HT-29 (cell line): ENCODE results near the gene PACRG. TPM values are rescaled to one million over a fixed set of nuclear protein-coding genes. Genes with fewer than 3 reads are reported as not detected.

Source experiments
- DNase-seq: peaks from one replicate; pipeline ENCODE4 v3.0.0-alpha.2; 2015; ENCODE audit warnings: low spot score
- total RNA-seq: library from RNA; depleted of rRNA; stranded (reverse); fragments of >200 nt; shearing (Covaris generic); gene quantifications from 2 replicates; pipeline ENCODE4 v1.2.3, GENCODE V29; 2014

Gene PACRG
- total RNA-seq, 1 experiment from 2014 or later, result 0.81 TPM

DNA sequence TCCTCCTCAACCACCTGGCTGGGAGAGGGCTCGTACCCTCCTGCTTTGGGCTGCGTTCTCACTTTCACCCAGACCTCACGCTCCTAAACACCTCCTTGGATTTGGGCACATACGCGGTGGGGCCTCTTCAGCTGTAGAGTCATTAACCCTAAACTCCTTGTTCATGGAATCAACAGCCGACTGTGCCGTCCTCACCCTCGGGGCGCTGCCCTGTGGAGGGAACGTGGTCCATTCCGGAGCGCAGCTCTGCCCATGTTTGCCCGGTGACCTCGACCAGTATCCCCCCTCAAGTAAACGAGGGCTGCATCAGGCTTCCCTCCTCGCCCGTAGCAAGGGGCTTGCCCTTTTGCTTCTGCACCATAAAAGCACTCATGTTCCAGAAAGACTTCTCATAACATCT lies 512.8 kb downstream of the PACRG start:
- DNase-seq, result no peak

GRCh38 chr6:163241683-163242082 lies 513.9 kb downstream of the PACRG start:
- no peak for DNase-seq

- DNase-seq, result no peak
Measured at GRCh38 chr6:163243083-163243482, 515.3 kb downstream of the PACRG start.

DNA sequence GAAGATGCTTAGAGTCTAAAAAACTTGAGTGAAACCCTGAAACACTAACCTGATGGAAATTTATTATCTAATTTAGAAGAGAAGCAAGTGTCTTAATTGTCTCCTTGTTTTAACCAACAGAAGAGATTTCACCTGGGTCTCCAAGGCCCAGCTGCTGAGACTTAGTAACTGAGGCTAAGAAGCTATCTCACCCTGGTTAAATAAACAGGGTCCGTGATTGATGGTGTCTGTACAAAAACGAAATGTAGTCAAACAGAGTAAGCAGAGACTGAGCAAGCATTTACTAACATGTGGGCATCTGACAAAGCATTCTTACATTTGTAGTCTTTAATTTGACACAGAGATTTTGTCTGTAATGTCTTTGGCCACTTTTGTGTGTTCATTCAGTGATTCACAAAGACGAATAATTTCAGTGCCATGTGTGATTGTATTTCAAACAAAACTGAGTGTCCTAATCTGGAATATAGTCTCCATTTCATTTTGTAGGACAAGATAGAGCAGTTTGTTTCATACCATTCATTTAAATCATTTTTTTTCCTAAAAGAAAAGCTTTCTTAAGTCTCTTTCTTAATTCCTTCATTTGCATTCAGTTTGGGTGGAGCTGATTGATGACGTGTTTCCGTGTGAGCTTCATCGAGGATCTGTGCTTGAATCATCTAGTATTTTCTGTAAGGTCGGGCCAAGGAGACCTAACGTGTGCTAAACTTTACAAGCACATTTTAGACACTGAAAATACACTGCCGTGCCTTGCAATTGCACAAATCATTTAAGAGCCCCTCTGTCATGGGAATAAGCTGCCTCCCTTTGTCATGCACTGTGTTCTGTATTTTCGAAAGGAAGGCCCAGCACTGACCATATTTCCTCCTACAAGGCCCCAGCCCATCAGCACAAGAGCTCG lies 516.2 kb downstream of the PACRG start:
- DNase-seq, result no peak

- no peak for DNase-seq
Measured at GRCh38 chr6:163248051-163248450, 520.3 kb downstream of the PACRG start.

- DNase-seq, result no peak
Measured at GRCh38 chr6:163249651-163250101, 521.9 kb downstream of the PACRG start.

DNA sequence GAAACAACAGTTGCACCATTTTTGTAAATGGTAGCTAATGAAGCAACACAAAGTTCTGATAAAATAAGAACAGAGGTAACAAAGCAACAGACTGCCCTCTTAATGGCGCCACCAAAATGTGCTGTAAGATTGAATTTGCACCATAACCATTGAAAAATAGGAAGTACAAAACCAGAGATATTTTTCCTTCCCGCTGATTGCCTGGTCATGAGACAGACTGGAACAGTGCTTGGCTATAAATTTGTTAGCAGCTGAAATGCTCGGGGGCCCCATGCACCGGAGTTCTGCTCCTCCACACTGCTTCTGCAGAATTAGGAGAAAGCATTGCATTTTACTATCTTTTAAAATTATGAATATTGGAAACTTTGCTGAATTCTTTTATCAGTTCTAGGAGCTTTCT lies 522.3 kb downstream of the PACRG start:
- DNase-seq, result no peak

- no peak for DNase-seq
Measured at GRCh38 chr6:163252061-163252591, 524.4 kb downstream of the PACRG start.

DNA sequence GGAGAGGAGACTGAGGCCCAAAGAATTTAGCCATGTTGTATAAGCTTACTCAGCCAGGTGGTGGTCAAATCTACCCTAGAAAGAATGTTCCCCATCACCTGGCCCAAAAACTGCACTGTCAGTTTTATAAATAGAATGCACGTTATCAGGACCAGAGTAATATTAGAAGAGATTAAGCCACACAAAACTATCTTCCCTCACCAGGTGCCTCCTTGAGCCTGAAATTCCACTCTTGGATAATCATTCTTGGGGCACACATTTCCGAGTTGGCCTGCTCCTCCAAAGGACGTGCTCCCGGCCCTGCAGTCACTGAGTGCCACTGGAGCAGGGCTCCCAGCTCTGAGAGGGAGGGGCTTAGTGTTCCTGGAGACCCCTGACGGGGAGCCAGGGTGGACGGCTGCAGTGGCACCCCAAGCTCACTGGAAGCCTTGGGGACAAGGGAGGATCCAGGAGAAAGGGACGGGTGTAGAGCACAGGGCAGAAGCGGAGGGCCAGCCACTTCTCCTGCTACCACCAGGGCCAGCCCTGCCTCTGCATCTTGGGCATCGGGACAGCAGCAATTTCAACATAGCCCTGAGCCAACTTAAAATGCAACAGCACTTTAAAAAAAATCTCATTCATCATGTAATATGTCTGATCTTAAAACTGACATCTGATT lies 525.9 kb downstream of the PACRG start:
- no peak for DNase-seq

- no peak for DNase-seq
Measured at GRCh38 chr6:163254341-163254835, 526.6 kb downstream of the PACRG start.

DNA sequence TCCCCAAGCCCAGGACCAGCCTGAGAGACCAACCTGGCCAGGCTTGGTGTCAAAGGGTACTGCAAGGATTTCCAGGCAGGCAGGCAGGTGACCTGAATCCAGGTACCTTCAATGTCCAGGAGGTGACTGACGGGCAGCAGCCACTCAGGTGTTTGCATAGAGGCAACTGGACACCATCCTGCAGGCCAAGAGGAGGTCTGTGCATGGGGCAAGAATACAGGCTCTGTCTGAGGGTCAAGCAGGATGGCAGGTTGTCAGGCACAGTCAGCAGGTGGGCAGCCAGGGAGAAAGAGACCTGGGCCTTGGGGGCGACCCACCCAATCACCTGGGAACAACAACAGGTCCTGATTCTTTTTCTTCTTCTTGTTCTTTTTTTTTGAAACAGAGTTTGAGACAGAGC lies 527.5 kb downstream of the PACRG start:
- DNase-seq, result no peak

DNA sequence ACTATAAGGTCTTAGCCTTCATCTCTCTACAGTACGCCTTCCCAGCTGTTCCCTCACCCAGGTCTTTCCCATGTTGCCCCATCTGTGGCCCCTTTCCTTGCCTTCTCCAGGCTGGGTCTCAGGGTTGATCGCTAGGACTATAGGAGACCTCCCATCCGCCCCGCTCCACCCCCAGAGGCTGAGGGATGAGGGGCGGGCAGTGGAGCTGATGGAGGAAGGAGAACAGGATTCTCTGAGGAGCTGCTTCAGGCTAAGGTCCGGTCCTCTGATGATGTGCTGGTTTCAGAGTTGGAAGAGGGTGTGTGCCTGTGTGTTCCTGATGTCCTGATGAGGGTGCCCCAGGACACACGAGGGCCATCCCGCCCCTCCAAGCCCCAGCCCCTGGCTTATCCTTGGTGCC lies 531.9 kb downstream of the PACRG start:
- no peak for DNase-seq

DNA sequence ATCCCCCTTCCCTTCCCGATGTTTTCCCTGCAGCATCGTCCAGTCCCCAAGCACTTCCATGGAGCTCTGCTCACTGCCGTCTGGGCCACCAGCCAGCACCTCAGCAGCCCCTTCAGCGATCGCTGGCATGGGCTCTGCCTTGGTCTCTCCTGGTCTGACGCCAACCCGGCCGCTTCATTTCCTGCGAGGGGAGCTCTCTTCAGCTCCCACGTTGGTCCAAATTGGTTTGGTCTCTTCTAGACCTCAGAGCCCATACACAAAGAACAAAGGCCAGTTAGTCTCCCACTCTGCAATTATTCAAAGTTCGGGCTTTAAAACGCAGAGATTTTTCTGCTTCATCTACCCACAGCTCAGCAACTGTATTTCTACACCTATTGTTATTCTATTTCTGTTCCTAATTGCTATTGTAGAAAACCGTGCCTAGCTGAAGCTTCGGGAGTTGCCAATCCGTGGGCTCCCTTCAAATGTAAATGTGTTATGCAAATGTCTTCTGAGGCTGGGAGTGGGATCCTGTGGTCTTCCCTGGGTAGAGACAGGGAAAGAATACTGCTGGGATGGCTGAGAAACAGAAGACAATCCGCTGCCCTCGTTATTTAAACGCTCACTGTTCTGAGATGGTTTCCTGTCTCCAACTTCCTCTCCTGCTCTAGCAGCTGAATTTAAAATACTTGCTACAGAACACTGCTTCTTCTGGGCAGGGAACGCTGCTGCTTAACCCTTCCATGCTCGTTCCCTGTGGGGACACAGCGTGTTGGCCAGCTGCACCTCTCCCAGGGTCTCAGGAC lies 532.5 kb downstream of the PACRG start:
- DNase-seq, result no peak

DNA sequence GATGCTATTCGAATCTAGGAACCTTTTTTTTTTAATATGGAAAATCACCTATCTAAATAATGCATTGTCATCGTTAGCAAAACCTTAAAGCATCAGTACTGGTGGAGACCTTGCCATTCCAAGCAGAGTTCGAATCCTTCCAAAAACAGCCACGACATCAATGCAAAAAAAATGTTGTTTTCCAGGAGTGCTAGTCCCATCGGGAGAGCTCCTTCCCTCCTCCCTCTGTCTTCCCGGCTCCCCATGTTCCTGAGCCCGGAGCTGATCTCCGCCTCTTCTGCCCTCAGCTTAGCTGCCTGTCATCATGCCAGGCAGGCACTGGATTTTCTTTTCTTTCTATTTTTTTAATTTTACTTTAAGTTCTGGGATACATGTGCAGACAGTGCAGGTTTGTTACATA lies 533.1 kb downstream of the PACRG start:
- no peak for DNase-seq

GRCh38 chr6:163261361-163261760 lies 533.6 kb downstream of the PACRG start:
- no peak for DNase-seq

DNA sequence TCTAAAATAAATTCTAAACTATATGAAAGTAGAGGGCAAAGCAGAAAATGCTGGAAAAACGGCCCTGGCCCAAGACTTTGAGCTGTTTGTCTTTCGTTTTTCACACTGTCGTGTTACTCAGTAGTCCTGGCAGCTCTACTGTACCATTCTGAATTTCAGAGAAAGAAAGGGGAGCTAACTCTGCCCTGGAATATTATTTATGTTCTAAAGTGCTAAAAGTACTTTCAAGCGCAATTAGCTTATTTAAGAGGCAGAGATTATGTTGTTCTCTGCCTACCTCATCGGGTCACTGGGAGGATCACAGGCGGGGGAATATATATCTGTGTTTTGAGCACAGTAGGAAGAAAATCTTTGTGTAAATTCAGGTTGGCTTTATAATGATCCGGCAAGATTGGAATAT lies 534.3 kb downstream of the PACRG start:
- no peak for DNase-seq

DNA sequence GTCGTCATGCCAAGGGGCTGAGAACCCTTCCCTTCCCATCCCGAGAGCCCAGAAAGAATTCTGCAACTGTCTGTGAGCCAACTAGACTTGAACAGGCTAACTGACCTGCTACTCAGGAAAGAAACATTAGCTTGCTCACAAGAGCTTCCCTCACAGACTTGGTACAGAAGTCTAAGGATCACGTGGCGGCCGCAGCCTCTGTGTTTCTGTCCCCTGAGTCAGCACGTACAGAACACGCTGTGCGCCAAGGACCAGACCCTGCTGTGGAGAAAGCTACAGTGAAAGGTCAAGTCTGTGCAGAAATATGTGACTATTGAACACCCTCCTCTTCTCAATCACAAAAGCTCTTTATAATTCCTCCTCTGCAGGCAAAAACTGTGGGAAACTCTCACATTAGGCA lies 535.4 kb downstream of the PACRG start:
- no peak for DNase-seq

DNA sequence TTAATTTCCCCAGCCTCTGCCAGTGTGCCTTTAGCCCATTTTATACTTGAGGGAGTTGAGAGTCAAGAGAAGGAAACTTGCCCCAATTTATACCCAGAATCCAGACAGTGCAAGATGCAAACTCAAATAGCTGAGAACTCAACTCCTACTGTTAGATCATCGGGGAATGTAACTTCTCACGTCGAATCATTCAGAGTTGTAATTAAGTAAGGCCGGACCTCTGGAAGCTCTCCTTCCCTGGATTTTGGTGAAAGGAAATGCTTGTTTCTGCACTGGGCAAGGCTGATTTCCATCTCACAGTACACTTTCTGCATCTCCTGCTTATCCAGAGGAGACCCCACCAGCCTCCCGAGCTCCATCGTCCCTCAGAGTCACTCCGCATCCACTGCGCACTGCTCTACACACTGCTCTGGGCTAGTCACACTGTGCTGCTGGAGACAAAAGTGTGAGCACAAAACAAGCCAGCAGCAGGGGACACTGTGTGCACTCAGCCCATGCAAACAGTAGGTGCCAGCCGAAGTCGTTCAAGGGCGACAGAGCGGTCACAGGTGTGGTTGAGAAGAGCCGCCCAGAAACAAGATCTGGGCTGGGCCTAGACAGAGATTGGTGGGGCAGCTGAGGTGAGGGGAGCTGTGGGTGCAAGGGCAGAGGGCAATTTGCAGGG lies 536.4 kb downstream of the PACRG start:
- DNase-seq, result no peak

DNA sequence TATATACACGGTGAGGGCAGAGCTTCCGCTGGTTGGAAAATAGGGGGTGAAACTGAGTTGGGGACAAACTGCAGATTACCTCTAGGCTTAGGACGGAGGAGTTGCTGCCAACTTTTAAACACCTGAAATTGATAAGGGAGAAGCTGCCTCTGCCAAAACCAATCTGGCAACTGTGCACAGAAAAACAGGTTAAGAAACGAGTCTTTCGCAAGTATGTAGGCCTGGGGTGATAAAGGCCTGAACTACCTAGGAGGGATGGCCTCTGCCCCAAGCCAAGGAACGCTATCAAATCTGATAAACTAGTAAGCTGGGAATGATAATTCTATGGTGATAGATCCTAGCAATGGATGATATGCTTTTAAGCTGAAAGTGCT lies 536.9 kb downstream of the PACRG start:
- DNase-seq, result no peak

- peak; percentile 22 for DNase-seq
Measured at GRCh38 chr6:163281634-163282033, 553.9 kb downstream of the PACRG start.

DNA sequence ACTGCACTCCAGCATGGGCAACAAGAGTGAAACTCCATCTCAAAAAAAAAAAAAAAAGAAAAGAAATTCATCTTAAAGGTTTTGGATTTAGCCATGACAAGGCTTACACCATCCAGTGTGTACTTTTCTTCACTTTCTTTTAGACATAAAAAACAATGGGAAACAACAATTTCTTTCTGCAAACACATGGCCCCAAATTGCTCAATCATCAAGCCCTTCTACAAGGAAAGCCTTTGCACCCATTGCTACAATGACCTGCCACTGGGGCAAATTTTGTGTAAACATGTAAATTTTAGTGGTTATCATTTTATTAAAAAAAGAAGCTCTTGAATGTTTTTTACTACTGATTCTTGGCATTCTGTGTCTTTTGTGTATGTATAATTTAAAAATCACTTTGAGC lies 554.9 kb downstream of the PACRG start:
- no peak for DNase-seq
